Measurements from ENCODE around the gene AIFM3.
"Not testable (repeated sequence)": the region's sequence is repeated elsewhere in the genome, so short reads cannot be mapped to it uniquely, and the experiment has no call there.

Gene AIFM3

GRCh38 chr22:20992056-20992442, 25.0 kb downstream of the AIFM3 start:
- no peak for DNase-seq

- DNase-seq = no peak
These were observed 25.6 kb downstream of the AIFM3 start for GRCh38 chr22:20992456-20993303.

DNA sequence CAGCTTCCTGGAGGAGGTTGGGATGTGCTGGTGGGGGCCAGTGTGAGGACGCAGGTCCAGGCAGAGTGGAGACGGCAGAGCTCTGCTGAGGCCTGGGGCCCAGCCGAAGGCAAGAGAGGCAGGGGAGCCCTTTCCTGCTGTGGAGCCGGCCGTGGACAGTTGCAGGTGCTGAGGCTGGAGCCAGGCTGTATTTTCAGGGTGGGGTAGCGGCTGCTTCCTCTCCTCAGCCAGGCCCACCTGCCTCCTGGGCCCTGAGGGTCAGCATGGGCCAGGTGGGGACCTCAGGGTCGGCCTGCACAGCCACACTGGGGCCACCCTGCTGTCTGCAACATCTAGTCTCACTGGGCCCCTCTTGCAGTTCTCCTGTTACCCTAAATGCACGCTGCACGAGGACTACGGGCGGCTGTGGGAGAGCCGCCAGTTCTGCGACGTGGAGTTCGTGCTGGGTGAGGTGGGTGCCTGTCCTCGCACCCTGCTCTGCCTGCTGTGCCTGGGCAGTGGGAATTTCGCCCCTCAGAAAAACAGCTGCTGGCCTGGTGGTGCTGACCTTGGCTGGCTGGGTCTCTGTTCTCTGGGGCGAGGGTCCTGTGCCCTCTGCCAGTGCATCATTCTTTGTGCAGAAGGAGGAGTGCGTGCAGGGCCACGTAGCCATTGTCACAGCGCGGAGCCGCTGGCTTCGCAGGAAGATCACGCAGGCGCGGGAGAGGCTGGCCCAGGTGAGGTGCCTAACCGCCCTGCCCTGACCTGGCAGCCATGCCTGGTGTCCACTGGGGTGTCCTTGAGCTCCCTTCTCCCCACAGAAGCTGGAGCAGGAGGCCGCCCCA, 26.5 kb downstream of the AIFM3 start:
- DNase-seq = no peak

DNA sequence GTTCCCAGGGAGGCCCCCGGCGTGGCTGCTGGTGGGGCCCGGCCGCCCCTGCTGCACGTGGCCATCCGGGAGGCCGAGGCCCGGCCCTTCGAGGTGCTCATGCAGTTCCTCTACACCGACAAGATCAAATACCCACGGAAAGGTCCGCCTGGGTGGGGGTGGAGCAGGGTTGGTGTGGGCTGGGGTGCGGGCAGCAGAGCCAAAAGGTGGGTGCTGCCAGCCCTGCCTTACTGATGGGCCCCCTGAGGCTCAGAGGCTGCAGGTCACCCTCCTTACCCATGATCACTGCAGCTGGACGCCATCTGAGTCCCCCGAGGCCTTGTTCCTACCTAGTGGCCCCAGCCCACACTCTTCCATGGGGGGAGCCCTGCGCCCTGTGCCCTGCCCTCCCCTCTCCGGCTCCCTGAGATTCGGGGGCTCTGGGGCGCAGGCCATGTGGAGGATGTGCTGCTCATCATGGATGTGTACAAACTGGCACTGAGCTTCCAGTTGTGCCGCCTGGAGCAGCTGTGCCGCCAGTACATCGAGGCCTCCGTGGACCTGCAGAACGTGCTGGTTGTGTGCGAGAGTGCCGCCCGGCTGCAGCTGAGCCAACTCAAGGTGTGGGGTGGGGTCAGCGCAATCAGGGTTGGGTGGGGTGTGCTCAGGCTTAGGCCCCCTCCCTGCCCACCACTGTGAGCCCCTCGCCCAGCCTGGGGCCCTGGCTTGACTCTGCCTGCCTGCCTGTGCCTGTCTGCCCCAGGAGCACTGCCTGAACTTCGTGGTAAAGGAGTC, 27.3 kb downstream of the AIFM3 start:
- DNase-seq = no peak

GRCh38 chr22:20994902-20995241, 27.8 kb downstream of the AIFM3 start:
- no peak for DNase-seq

DNA sequence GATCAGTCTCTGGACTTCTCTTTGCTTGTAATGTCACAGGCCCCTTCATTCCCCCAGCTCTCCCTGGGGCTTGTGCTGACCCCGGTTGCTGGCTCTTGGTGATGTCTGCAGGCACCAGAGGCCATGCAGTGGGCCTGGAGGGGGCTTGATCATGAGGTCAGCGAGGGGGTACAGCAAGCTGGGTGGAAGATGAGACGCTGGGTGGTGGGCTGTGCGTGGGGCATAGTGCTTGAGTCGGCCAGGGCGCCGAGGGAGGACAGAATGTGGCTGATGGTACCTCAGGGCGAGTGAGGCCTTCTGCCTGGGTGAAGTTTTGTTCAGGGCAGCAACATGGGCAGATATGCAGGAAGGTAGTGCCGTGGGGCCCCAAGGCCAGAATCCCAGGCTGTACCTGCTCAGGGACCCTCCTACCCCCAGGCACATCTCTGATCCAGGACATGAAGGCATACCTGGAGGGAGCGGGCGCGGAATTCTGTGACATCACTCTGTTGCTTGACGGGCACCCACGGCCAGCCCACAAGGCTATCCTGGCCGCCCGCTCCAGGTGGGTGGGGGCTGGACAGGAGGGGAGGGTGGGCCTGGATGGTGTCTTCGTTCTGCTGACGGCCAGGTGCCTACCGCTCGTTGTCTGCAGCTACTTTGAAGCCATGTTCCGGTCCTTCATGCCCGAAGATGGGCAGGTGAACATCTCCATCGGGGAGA, 28.4 kb downstream of the AIFM3 start:
- DNase-seq = no peak

DNA sequence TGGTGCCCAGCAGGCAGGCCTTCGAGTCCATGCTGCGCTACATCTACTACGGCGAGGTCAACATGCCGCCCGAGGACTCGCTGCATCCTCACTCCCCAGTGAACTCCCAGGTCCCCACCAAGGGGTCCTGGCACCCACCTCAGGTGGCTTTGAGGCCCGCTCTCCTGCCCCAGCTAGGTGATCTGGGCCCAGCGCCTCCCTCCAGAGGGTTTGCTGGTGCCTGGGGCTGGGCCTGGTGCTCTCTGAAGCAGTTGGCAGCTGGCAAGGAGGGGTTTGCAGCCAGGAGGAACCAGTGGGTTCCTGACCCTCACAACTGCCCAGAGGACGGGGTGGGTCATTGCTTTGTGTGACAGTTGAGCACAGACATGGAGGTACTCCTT, 29.0 kb downstream of the AIFM3 start:
- DNase-seq = no peak

GRCh38 chr22:20996598-20997535, 29.8 kb downstream of the AIFM3 start:
- DNase-seq = no peak

DNA sequence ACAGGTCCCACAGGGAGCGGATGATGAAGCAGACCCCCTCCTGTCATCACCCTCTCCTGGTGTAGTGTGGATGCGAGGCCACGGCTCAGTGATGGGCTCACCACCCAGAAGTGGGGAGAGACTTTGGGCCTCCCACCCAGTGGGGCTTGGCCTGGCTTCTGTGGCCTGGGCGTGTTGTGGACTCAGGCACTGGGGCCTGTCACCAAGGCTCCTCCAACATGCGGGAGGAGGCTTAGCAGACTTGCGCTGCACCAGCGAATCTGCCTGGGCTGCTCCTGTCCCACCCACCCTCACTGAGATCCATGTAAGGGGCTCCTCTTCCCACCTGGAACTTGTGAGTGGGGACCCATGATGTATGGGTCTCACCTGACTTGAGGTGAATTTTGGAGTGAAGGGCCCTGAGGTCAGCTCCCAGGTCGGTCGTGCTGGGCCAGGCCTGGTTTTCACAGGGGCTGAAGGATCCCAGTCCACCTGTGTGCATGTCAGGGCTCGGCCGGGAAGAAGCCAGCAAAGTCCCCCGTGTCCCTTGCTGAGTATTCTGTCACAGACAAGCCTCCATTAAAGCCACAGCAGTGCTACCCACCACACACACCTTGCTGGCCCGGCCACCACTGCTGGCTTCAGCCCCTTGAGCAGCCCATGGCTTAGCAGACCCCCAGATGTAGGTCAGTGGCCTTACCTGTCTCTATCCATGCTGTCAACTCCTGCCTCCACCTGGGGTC, 30.6 kb downstream of the AIFM3 start:
- DNase-seq = no peak

DNA sequence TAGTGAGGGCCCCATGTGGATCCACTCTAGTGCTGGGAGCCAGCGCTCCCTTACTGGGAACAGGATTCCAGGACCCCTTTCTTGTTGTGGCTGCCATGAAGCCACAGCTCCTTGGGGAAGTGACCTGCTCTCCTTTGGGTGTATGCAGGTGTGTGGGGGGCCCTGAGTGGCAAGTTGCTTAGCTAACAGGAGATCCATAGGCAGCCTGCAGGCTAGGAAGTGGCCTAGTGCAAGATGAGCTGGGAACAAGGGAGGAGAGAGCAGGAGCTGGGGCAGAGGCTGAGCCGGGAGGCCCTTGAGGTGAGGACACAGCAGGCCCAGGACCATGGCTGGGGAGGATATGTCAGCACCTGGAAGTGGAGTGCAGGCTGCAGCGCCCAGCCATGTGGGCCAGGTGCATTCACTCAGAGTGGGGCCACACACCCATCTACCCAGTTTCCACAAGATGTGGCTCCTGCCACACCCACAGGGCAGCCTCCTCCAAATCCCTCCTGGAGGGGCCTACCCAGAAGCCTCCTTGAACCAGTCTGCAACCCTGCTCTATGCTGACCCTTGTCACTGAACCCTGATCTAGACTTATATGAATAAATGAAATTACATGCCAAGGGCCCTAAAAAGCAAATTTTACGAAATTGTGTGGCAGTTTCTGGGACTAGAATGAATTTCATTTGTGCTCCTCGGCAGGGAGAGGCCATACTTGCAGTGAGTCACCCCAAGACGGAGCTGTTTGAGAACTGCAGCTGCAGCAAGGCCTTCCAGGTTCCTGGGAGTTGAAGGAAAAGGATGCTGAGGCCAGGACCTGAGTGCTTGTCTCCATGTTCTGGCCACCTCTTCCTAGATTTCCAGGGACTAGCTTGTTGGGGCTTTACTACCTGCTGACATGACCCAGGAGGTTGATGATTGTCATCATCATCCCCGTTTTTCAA, 31.6 kb downstream of the AIFM3 start:
- no peak for DNase-seq

GRCh38 chr22:20999350-21000206, 32.5 kb downstream of the AIFM3 start:
- no peak for DNase-seq

GRCh38 chr22:21000207-21000986, 33.3 kb downstream of the AIFM3 start:
- no peak for DNase-seq

- no peak for DNase-seq
These were observed 34.0 kb downstream of the AIFM3 start for GRCh38 chr22:21000987-21001600.

GRCh38 chr22:21001601-21002325, 34.7 kb downstream of the AIFM3 start, which contains the start of gene THAP7:
THAP7 (minus strand) TSS chr22:21002118; CDS start chr22:21001911, 207 bp downstream.
- peak; percentile 95 to 96 for DNase-seq

DNA sequence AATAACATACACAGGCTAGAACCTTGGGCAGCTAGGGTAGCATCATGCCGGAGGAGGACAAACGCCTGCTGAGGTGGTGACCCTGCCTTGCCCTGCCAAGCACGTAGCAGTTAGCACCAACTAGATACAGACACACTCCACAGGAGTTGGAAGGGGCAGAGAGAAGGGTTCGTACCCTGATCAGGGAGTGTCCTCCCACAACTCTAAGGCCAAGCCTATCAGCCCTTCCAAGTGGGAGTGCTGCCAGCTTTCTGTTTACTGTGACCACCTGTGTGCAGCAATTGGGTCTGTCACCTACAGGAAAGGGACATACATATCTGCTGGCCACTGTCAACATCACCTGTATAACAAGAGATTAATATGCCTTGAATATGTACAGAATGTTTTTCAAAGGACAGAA, 36.7 kb downstream of the AIFM3 start:
- no peak for DNase-seq

GRCh38 chr22:21009208-21009607, 42.2 kb downstream of the AIFM3 start:
- not testable (repeated sequence) for DNase-seq
